IMR-90 (cell line): ENCODE data around the gene PRR36. TPM values are rescaled to one million over a fixed set of nuclear protein-coding genes. Genes with fewer than 3 reads are reported as not detected.

ENCODE experiments used
- ATAC-seq: fragments of 200-7000 bp; cut with Tn5 transposase; 2 replicates; pipeline ENCODE4 v1.9.1; 2020; ENCODE audit warnings: low read depth, mild to moderate bottlenecking, moderate library complexity
- BruUV-seq: library from RNA; stranded (reverse); fragments of 400-500 nt; replicated peaks from 2 replicates; lab custom pipeline; 2021; lab: Mats Ljungman, UMichigan
- CTCF ChIA-PET: fragments of 300-600 bp; formaldehyde crosslinking; extraction: SDS; loops from one replicate; lab custom pipeline; 2021; ENCODE audit warnings: antibody characterized with exemption; lab: Yijun Ruan, JAX
- POLR2A ChIA-PET: fragments of 300-600 bp; sonication (Branson Sonifier 250); formaldehyde crosslinking; loops from one replicate; lab custom pipeline; 2022; ENCODE audit warnings: antibody characterized with exemption; ENCODE audit not compliant: unreplicated experiment; lab: Charles Lee
- DNase-seq: peaks from one replicate; pipeline ENCODE4 v3.0.0; 2013
- H2AFZ ChIP-seq: replicated peaks from 2 replicates; pipeline ENCODE3; 2013; ENCODE audit warnings: low read length, mild to moderate bottlenecking; ENCODE audit not compliant: poor library complexity
- H2AK5ac ChIP-seq: 2 replicates; pipeline ENCODE4 v1.6.1; 2013; ENCODE audit warnings: low read depth, low read length, inconsistent platforms
- H2AK9ac ChIP-seq: replicated peaks from 2 replicates; pipeline ENCODE3; 2013; ENCODE audit warnings: mild to moderate bottlenecking, low read depth, low read length, moderate library complexity; ENCODE audit not compliant: poor library complexity
- H2BK120ac ChIP-seq: 2 replicates; pipeline ENCODE4 v1.6.1; 2013; ENCODE audit warnings: low read depth, low read length, inconsistent platforms
- H2BK15ac ChIP-seq: 3 replicates; pipeline ENCODE4 v1.6.1; 2013; ENCODE audit warnings: low read depth, low read length, inconsistent platforms
- H2BK20ac ChIP-seq: 2 replicates; pipeline ENCODE4 v1.6.1; 2013; ENCODE audit warnings: low read depth, mild to moderate bottlenecking, inconsistent platforms, low read length, moderate library complexity
- H2BK5ac ChIP-seq: 2 replicates; pipeline ENCODE4 v1.6.1; 2013; ENCODE audit warnings: mild to moderate bottlenecking, low read depth, low read length, inconsistent platforms; ENCODE audit not compliant: poor library complexity, severe bottlenecking
- H3K14ac ChIP-seq: replicated peaks from 2 replicates; pipeline ENCODE4 v1.6.1; 2013; ENCODE audit warnings: low read depth, low read length, inconsistent platforms
- H3K18ac ChIP-seq: 2 replicates; pipeline ENCODE4 v1.6.1; 2013; ENCODE audit warnings: low read depth, low read length, control low read depth
- H3K23ac ChIP-seq: 2 replicates; pipeline ENCODE4 v1.6.1; 2013; ENCODE audit warnings: low read depth, low read length, inconsistent platforms
- H3K27ac ChIP-seq: 2 replicates; pipeline ENCODE4 v1.5.1; 2013; ENCODE audit warnings: mild to moderate bottlenecking, control low read depth, low read length; ENCODE audit not compliant: insufficient read depth
- H3K27me3 ChIP-seq: 2 replicates; pipeline ENCODE4 v1.6.1; 2013; ENCODE audit warnings: low read length; ENCODE audit not compliant: control insufficient read depth, insufficient read depth
- H3K36me3 ChIP-seq: 2 replicates; pipeline ENCODE4 v1.6.1; 2013; ENCODE audit warnings: low read length, mixed read lengths; ENCODE audit not compliant: control insufficient read depth, insufficient read depth
- H3K4ac ChIP-seq: 2 replicates; pipeline ENCODE4 v1.6.1; 2013; ENCODE audit warnings: low read depth, low read length, inconsistent platforms
- H3K4me1 ChIP-seq: 2 replicates; pipeline ENCODE4 v1.6.1; 2013; ENCODE audit warnings: low read length, mixed read lengths; ENCODE audit not compliant: control insufficient read depth, insufficient read depth
- H3K4me2 ChIP-seq: 2 replicates; pipeline ENCODE4 v1.6.1; 2013; ENCODE audit warnings: low read depth, mild to moderate bottlenecking, control low read depth, low read length, moderate library complexity
- H3K4me3 ChIP-seq: 2 replicates; pipeline ENCODE4 v1.5.1; 2013; ENCODE audit warnings: low read depth, mild to moderate bottlenecking, control low read depth, low read length, moderate library complexity; ENCODE audit not compliant: insufficient read depth
- H3K56ac ChIP-seq: 2 replicates; pipeline ENCODE4 v1.6.1; 2013; ENCODE audit warnings: low read length, inconsistent platforms; ENCODE audit not compliant: insufficient read depth; ENCODE audit errors: extremely low read depth
- H3K79me1 ChIP-seq, 2 experiments: 2 replicates each; pipeline ENCODE4 v1.6.1; 2013; ENCODE audit warnings: low read length in 2 of 2, inconsistent platforms in 1 of 2, low read depth in 1 of 2
- H3K9ac ChIP-seq: 2 replicates; pipeline ENCODE4 v1.6.1; 2013; ENCODE audit warnings: low read depth, low read length, control low read depth
- H3K9me1 ChIP-seq: 2 replicates; pipeline ENCODE4 v1.6.1; 2013; ENCODE audit warnings: low read length, inconsistent platforms; ENCODE audit not compliant: insufficient read depth
- H3K9me3 ChIP-seq: 2 replicates; pipeline ENCODE4 v1.6.1; 2013; ENCODE audit warnings: low read length; ENCODE audit not compliant: control insufficient read depth, insufficient read depth
- H4K20me1 ChIP-seq: 2 replicates; pipeline ENCODE4 v1.6.1; 2013; ENCODE audit warnings: low read length, inconsistent platforms; ENCODE audit not compliant: insufficient read depth
- H4K5ac ChIP-seq: 2 replicates; pipeline ENCODE4 v1.6.1; 2013; ENCODE audit warnings: mild to moderate bottlenecking, low read depth, low read length, control low read depth
- H4K8ac ChIP-seq, 2 experiments: 2 replicates each; pipeline ENCODE4 v1.6.1; 2013; ENCODE audit warnings: low read depth in 2 of 2, low read length in 2 of 2, control low read depth in 1 of 2, inconsistent platforms in 1 of 2
- H4K91ac ChIP-seq: 2 replicates; pipeline ENCODE4 v1.6.1; 2013; ENCODE audit warnings: low read depth, low read length, inconsistent platforms; ENCODE audit not compliant: insufficient read depth
- BHLHE40 ChIP-seq: fragments of 150-350 bp; IDR thresholded peaks from 2 replicates; pipeline ENCODE4 v1.6.1; 2016; ENCODE audit warnings: mild to moderate bottlenecking, low read depth, low read length
- CEBPB ChIP-seq: IDR thresholded peaks from 2 replicates; pipeline ENCODE4 v1.6.1; 2012; ENCODE audit warnings: low read depth, low read length, improper control_type of control experiment
- CHD1 ChIP-seq: IDR thresholded peaks from 2 replicates; pipeline ENCODE4 v1.6.1; 2012; ENCODE audit warnings: low read depth, low read length, improper control_type of control experiment
- FOS ChIP-seq: fragments of 150-350 bp; IDR thresholded peaks from 2 replicates; pipeline ENCODE4 v1.6.1; 2016; ENCODE audit warnings: low read depth, low read length
- MAFK ChIP-seq: IDR thresholded peaks from 2 replicates; pipeline ENCODE4 v1.6.1; 2012; ENCODE audit warnings: low read depth, low read length, improper control_type of control experiment
- MAZ ChIP-seq: IDR thresholded peaks from 2 replicates; pipeline ENCODE4 v1.6.1; 2012; ENCODE audit warnings: low read depth, mild to moderate bottlenecking, low read length, improper control_type of control experiment, moderate library complexity, borderline replicate concordance
- MXI1 ChIP-seq: IDR thresholded peaks from 2 replicates; pipeline ENCODE4 v1.6.1; 2012; ENCODE audit warnings: low read depth, mild to moderate bottlenecking, low read length, moderate library complexity, borderline replicate concordance
- NFE2L2 ChIP-seq: fragments of 150-350 bp; IDR thresholded peaks from 2 replicates; pipeline ENCODE4 v1.6.1; 2016; ENCODE audit warnings: low read depth, mild to moderate bottlenecking, low read length
- POLR2A ChIP-seq: IDR thresholded peaks from 2 replicates; pipeline ENCODE4 v1.6.1; 2012; ENCODE audit warnings: mild to moderate bottlenecking, low read depth, low read length
- RAD21 ChIP-seq: IDR thresholded peaks from 2 replicates; pipeline ENCODE4 v1.6.1; 2012; ENCODE audit warnings: low read length, improper control_type of control experiment
- RCOR1 ChIP-seq: IDR thresholded peaks from 2 replicates; pipeline ENCODE4 v1.6.1; 2012; ENCODE audit warnings: mild to moderate bottlenecking, low read length, improper control_type of control experiment; ENCODE audit not compliant: insufficient replicate concordance
- RFX5 ChIP-seq: IDR thresholded peaks from 2 replicates; pipeline ENCODE4 v1.8.0; 2012; ENCODE audit warnings: low read depth, mild to moderate bottlenecking, low read length, moderate library complexity
- SMC3 ChIP-seq: fragments of 150-350 bp; IDR thresholded peaks from 2 replicates; pipeline ENCODE4 v1.6.1; 2016; ENCODE audit warnings: low read depth, mild to moderate bottlenecking, antibody characterized with exemption, low read length, moderate library complexity
- WGBS, 2 experiments: methylation state at CpG; one replicate each; pipeline versions ENCODE4 v1.1.5 to v1.1.7; 2013; ENCODE audit warnings: missing lambda C conversion rate in 2 of 2; ENCODE audit not compliant: insufficient read length in 1 of 2; ENCODE audit errors: extremely low coverage in 2 of 2; 5-methylcytosine and 5-hydroxymethylcytosine counted together
- dilution Hi-C: fragments of 300-500 bp; cut with HindIII; formaldehyde crosslinking; loops from one replicate; pipeline ENCODE4 v1.14.3; 2018; ENCODE audit warnings: low sequenced_read_pairs; ENCODE audit not compliant: unreplicated experiment
- in situ Hi-C: fragments of 300-500 bp; cut with MboI; formaldehyde crosslinking; loops from 3 replicates; pipeline ENCODE4 v1.14.3; 2019; ENCODE audit warnings: low sequenced_read_pairs, inconsistent platforms, mixed read lengths
- intact Hi-C: fragments of 100-400 bp; cut with micrococcal nuclease; formaldehyde crosslinking; loops from 2 replicates; pipeline ENCODE4 v1.10.0; 2022
- polyA plus RNA-seq, 3 experiments: library from polyadenylated mRNA; depleted of rRNA; stranded (reverse); fragments of >200 nt; gene quantifications; 2 replicates each; pipeline ENCODE4 v1.2.3, GENCODE V29; 2012; ENCODE audit warnings: low replicate concordance in 1 of 3
- total RNA-seq: library from RNA; depleted of rRNA; stranded (reverse); fragments of >200 nt; gene quantifications from 2 replicates; pipeline ENCODE4 v1.2.3, GENCODE V29; 2012
- TF ChIP-seq, protein P1 (sequence below): fragments of 150-350 bp; IDR thresholded peaks from 2 replicates; pipeline ENCODE4 v1.6.1; 2016; ENCODE audit warnings: low read depth, mild to moderate bottlenecking, low read length, moderate library complexity, borderline replicate concordance
- TF ChIP-seq, protein P2 (sequence below): conservative IDR thresholded peaks from 2 replicates; pipeline ENCODE4 v1.5.1; 2012; ENCODE audit warnings: mild to moderate bottlenecking, low read depth, low read length, improper control_type of control experiment

The PRR36 gene
- total and polyA plus RNA-seq, 2 of the 4 experiments (the other 2 are of a cell fraction): 0.02 TPM; not detected in 1

DNA sequence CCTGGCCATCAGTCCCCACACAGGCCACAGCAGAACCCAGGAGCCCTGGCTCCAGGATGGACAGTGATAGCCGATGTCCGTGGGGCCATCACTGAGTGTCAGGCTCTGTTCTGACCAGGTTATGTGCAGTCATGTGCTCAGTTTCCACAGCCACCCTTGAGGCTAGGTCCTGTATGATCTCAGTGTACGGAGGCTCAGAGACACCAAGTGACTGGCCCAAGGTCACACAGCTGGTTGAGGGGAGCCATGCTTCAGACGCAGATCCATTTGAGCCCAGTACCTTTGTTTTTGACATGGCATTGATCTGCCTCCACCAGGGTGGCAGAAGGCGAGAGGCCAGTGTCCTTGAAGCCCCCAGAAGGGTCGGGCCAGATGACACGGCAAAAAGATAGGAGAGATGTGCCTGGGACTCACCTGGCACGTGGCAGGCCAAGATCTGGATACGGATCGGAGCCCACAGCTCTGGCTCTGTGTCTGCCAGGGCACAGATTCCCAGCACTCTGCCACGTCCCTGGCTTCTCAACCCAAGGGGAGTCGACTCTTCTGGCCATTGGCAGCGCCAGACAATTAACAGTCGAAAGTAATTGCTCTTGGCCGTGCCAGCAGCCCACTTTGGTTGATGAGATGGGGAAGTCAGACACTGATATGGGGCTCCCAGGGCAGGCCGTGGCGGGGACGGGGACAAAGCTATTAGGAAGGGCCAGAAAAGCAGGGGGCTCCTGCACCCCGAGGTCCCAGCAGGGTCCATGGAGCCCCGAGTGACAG lies 28.6 kb downstream of the PRR36 start (continued):
- TF ChIP-seq MAZ: no peak

DNA sequence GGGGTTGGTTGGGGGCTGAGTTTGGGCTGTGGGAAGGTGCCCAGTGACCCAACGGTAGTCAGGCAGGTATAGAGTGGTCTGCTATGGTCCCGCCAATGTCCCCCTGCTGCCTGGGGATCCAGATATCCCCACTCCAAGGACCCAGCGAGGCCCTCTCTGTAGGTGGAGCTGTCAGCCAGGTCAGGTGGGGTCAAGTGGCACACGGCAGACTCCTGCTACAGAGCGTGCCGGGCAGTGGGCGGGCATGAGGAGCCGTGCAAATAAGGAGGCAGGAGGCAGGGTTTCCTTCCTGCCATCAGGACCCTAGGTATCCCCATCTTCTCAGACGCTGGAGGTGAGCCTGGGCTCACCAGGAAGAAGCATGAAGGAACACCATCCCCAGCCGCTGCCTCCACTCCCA lies 29.2 kb downstream of the PRR36 start:
- dilution Hi-C loops: no loop called here
- Histone ChIP-seq H2BK5ac (no peak overlapping the region), H2AFZ (no peak overlapping the region), H3K4me3 (no peak overlapping the region), H4K20me1 (peaks cover 29% of the 10 kb centered on the region), H3K18ac (no peak overlapping the region), H3K9me3 (no peaks in the 10 kb centered on the region; the same call in 1 of the 2 replicates), H4K8ac (no peak overlapping the region), H2AK5ac (no peak overlapping the region), H3K36me3 (no peaks in the 10 kb centered on the region), H4K91ac (no peak overlapping the region), H3K79me1 (peaks cover 23 to 34% of the 10 kb centered on the region in 2 experiments), H3K4me2 (no peak overlapping the region), H3K27me3 (no peaks in the 10 kb centered on the region), H2BK120ac (no peak overlapping the region), H3K27ac (no peak overlapping the region), H4K5ac (no peak overlapping the region), H2BK15ac (no peak overlapping the region), H3K56ac (no peak overlapping the region), H3K14ac (no peak overlapping the region), H3K4ac (no peak overlapping the region), H2BK20ac (no peak overlapping the region), H3K9me1 (peaks cover 19% of the 10 kb centered on the region), H3K4me1 (peaks cover under 1% of the 10 kb centered on the region; the same call in 1 of the 2 replicates), H2AK9ac (no peak overlapping the region), H3K9ac (no peak overlapping the region), H3K23ac (no peak overlapping the region)
- intact Hi-C loops: no loop called here
- ATAC-seq (no peak), DNase-seq (no peak)
- POLR2A ChIA-PET: no interaction called here
- in situ Hi-C loops: no loop called here
- CTCF ChIA-PET: no interaction called here
- 69% methylated on average over 2 of the region's 10 CpGs; no CpG with 5 or more reads in 1 of the 2 experiments for WGBS, 2 experiments
- no TSS peak for BruUV-seq
- TF ChIP-seq, protein P1, sequence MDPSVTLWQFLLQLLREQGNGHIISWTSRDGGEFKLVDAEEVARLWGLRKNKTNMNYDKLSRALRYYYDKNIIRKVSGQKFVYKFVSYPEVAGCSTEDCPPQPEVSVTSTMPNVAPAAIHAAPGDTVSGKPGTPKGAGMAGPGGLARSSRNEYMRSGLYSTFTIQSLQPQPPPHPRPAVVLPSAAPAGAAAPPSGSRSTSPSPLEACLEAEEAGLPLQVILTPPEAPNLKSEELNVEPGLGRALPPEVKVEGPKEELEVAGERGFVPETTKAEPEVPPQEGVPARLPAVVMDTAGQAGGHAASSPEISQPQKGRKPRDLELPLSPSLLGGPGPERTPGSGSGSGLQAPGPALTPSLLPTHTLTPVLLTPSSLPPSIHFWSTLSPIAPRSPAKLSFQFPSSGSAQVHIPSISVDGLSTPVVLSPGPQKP: no peak
- no peak for TF ChIP-seq NFE2L2
- no peak for TF ChIP-seq RFX5
- no peak for TF ChIP-seq FOS
- TF ChIP-seq MAFK: no peak
- no peak for TF ChIP-seq MXI1
- TF ChIP-seq RAD21: no peak
- TF ChIP-seq CHD1: no peak
- no peak for TF ChIP-seq RCOR1
- no peak for TF ChIP-seq POLR2A
- no peak for TF ChIP-seq CEBPB
- TF ChIP-seq, protein P2, sequence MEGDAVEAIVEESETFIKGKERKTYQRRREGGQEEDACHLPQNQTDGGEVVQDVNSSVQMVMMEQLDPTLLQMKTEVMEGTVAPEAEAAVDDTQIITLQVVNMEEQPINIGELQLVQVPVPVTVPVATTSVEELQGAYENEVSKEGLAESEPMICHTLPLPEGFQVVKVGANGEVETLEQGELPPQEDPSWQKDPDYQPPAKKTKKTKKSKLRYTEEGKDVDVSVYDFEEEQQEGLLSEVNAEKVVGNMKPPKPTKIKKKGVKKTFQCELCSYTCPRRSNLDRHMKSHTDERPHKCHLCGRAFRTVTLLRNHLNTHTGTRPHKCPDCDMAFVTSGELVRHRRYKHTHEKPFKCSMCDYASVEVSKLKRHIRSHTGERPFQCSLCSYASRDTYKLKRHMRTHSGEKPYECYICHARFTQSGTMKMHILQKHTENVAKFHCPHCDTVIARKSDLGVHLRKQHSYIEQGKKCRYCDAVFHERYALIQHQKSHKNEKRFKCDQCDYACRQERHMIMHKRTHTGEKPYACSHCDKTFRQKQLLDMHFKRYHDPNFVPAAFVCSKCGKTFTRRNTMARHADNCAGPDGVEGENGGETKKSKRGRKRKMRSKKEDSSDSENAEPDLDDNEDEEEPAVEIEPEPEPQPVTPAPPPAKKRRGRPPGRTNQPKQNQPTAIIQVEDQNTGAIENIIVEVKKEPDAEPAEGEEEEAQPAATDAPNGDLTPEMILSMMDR: no peak
- TF ChIP-seq SMC3: no peak
- no peak for TF ChIP-seq BHLHE40
- TF ChIP-seq MAZ: no peak
